ENCODE data around the gene KRTAP26-1. TPM values are rescaled to one million over a fixed set of nuclear protein-coding genes. Genes with fewer than 3 reads are reported as not detected.

KRTAP26-1 gene, protein sequence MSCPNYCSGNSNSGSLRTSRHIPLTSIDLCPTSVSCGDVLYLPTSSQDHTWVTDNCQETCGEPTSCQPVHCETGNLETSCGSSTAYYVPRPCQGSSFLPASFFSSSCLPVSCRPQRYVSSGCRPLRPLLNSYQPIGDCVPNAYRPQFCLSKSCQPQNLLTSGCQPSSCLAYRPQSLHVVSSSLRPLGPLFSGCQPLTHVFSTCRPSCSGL
- total RNA-seq = not detected

GRCh38 chr21:30320215-30320614, at the start of gene KRTAP26-1:
TSS of gene KRTAP26-1 (minus strand) at chr21:30320315. CDS start at chr21:30320035, 280 bp downstream.
- H3K36me3 Mint-ChIP-seq (ENCODE audit: low read depth) = no peaks in the 10 kb centered on the region
- no peak within 1 kb of the TSS for H3K27ac Mint-ChIP-seq
- POLR2A ChIA-PET = no interaction called here
- no peak within 1 kb of the TSS for H3K4me3 Mint-ChIP-seq
- CTCF ChIA-PET = no interaction called here
- peaks cover 3% of the 10 kb centered on the region for H3K9me3 Mint-ChIP-seq
- DNase-seq = no peak
- H3K4me1 Mint-ChIP-seq = no peaks in the 10 kb centered on the region
- H3K27me3 Mint-ChIP-seq = no peaks in the 10 kb centered on the region

- ChIA-PET POLR2A (no interaction called here), CTCF (no interaction called here)
- DNase-seq = no peak
- no peaks in the 10 kb centered on the region for H3K36me3 Mint-ChIP-seq (ENCODE audit: low read depth)
- H3K27ac Mint-ChIP-seq = no peak overlapping the region
- no peaks in the 10 kb centered on the region for H3K4me1 Mint-ChIP-seq
- no peaks in the 10 kb centered on the region for H3K27me3 Mint-ChIP-seq
- no peaks in the 10 kb centered on the region for H3K9me3 Mint-ChIP-seq
- H3K4me3 Mint-ChIP-seq = no peak overlapping the region
These were observed 35.8 kb upstream of the KRTAP26-1 start for GRCh38 chr21:30355906-30356305.

DNA sequence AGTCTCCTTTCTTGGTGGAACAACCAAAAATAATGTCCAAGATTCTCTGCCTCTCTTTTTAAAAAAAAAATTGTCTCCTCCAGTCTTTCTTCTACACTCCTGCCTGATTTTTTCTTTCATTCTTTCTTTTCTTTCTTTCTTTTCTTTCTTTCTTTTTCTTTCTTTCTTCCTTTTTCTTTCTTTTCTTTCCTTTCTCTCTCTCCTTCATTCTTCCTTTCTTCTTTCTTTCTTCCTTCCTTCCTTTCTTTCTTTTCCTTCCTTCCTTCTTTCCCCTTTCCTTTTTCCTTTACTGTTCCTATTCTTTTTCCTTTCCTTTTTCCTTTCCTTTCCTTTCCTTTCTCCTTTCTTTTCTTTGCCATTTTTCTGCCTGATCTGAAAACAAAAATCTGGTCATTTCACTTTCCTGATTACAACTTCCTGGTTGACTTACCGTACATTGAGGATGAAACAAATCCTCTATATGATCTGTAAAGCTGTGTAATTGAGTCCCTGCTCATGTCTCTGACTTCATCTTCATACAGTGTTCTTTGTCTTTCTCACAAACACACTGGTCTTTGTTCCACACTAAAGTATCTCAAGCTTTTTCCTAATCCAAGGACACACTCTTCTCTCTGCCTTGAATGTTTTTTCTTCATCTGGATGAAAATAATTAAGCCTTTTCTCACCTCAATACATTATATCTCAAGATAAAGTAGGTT, 34.3 kb upstream of the KRTAP26-1 start:
- Mint-ChIP-seq H3K27ac (no peak overlapping the region), H3K9me3 (no peaks in the 10 kb centered on the region), H3K27me3 (no peaks in the 10 kb centered on the region), H3K36me3 (ENCODE audit: low read depth) (no peaks in the 10 kb centered on the region), H3K4me3 (no peak overlapping the region), H3K4me1 (no peaks in the 10 kb centered on the region)
- POLR2A ChIA-PET = no interaction called here
- DNase-seq = no peak
- CTCF ChIA-PET = no interaction called here

GRCh38 chr21:30351534-30351933, 31.4 kb upstream of the KRTAP26-1 start:
- H3K27me3 Mint-ChIP-seq = no peaks in the 10 kb centered on the region
- POLR2A ChIA-PET = no interaction called here
- no peaks in the 10 kb centered on the region for H3K4me1 Mint-ChIP-seq
- no peak overlapping the region for H3K4me3 Mint-ChIP-seq
- CTCF ChIA-PET = no interaction called here
- H3K27ac Mint-ChIP-seq = no peak overlapping the region
- no peaks in the 10 kb centered on the region for H3K9me3 Mint-ChIP-seq
- H3K36me3 Mint-ChIP-seq (ENCODE audit: low read depth) = no peaks in the 10 kb centered on the region
- DNase-seq = no peak

GRCh38 chr21:30349572-30349971, 29.5 kb upstream of the KRTAP26-1 start:
- Mint-ChIP-seq H3K9me3 (no peaks in the 10 kb centered on the region), H3K4me1 (no peaks in the 10 kb centered on the region), H3K27ac (no peak overlapping the region), H3K27me3 (no peaks in the 10 kb centered on the region), H3K4me3 (no peak overlapping the region), H3K36me3 (ENCODE audit: low read depth) (no peaks in the 10 kb centered on the region)
- ChIA-PET POLR2A (no interaction called here), CTCF (no interaction called here)
- DNase-seq = no peak

DNA sequence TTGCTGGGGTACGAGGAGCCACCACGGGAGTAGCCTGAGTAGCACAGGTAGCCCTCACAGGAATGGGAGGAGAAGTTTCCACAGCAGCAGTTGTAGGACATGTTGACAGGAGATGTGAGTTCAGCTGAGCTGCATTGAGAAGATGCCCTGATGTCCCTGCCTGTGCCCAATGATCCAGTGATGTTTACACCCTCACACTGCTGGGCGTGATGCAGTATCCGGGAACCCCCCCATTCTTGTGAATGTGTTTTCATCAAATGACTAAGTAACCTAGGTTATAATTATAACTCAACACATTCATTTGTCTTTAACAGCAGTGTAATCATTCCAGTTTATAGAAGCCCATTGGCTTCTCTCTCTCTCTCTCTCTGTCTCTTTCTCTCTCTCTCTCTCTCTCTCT, 28.4 kb upstream of the KRTAP26-1 start, which contains the start of gene KRTAP23-1:
KRTAP23-1 (minus strand) TSS at position 101 of the 400 bp plus-strand sequence; CDS start at position 101, 0 bp downstream.
- ChIA-PET POLR2A (no interaction called here), CTCF (interaction anchor here (0.6 kb wide), 1 partner anchor 257 kb away, joined by 3 read pairs; no protein-coding TSS in a partner anchor)

DNA sequence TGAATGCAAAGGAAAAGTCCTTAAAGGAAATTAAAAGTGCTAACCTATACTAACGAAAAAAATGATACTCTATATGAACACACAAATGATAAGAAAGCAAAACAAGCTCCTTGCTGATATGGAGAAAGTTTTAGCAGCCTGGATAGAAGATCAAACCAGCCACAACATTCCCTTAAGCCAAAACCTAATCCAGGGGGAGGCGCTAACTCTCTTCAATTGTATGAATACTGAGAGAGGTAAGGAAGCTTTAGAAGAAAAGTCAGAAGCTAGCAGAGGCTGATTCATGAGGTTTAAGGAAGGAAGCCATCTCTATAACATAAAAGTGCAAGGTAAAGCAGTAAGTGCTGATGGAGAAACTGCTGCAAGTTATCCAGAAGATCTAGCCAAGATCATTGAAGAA, 24.9 kb upstream of the KRTAP26-1 start:
- H3K9me3 Mint-ChIP-seq = no peaks in the 10 kb centered on the region
- CTCF ChIA-PET = no interaction called here
- POLR2A ChIA-PET = no interaction called here
- no peak for DNase-seq
- H3K4me3 Mint-ChIP-seq = no peak overlapping the region
- H3K36me3 Mint-ChIP-seq (ENCODE audit: low read depth) = no peaks in the 10 kb centered on the region
- no peak overlapping the region for H3K27ac Mint-ChIP-seq
- no peaks in the 10 kb centered on the region for H3K27me3 Mint-ChIP-seq
- H3K4me1 Mint-ChIP-seq = no peaks in the 10 kb centered on the region

More for the DNA sequence above, 28.4 kb upstream of the KRTAP26-1 start, which contains the start of gene KRTAP23-1:
- DNase-seq = no peak
- no peaks in the 10 kb centered on the region for H3K9me3 Mint-ChIP-seq
- H3K4me1 Mint-ChIP-seq = no peaks in the 10 kb centered on the region
- H3K27ac Mint-ChIP-seq = no peak within 1 kb of the TSS
- H3K36me3 Mint-ChIP-seq (ENCODE audit: low read depth) = no peaks in the 10 kb centered on the region
- H3K27me3 Mint-ChIP-seq = no peaks in the 10 kb centered on the region
- no peak within 1 kb of the TSS for H3K4me3 Mint-ChIP-seq

- ChIA-PET CTCF (interaction anchor here (0.7 to 1.1 kb wide), 2 partner anchors 656 to 742 kb away, joined by 3 read pairs; no protein-coding TSS in a partner anchor), POLR2A (no interaction called here)
- no peak overlapping the region for H3K4me3 Mint-ChIP-seq
- no peak for DNase-seq
- no peak overlapping the region for H3K27ac Mint-ChIP-seq
- H3K9me3 Mint-ChIP-seq = no peaks in the 10 kb centered on the region
- H3K36me3 Mint-ChIP-seq (ENCODE audit: low read depth) = no peaks in the 10 kb centered on the region
- no peaks in the 10 kb centered on the region for H3K27me3 Mint-ChIP-seq
- no peaks in the 10 kb centered on the region for H3K4me1 Mint-ChIP-seq
These were observed 20.8 kb upstream of the KRTAP26-1 start for GRCh38 chr21:30340714-30341573.

GRCh38 chr21:30338717-30339116, 18.6 kb upstream of the KRTAP26-1 start:
- no peaks in the 10 kb centered on the region for H3K27me3 Mint-ChIP-seq
- POLR2A ChIA-PET = no interaction called here
- H3K36me3 Mint-ChIP-seq (ENCODE audit: low read depth) = no peaks in the 10 kb centered on the region
- DNase-seq = no peak
- H3K27ac Mint-ChIP-seq = no peak overlapping the region
- H3K4me3 Mint-ChIP-seq = no peak overlapping the region
- no peaks in the 10 kb centered on the region for H3K9me3 Mint-ChIP-seq
- CTCF ChIA-PET = no interaction called here
- no peaks in the 10 kb centered on the region for H3K4me1 Mint-ChIP-seq

DNA sequence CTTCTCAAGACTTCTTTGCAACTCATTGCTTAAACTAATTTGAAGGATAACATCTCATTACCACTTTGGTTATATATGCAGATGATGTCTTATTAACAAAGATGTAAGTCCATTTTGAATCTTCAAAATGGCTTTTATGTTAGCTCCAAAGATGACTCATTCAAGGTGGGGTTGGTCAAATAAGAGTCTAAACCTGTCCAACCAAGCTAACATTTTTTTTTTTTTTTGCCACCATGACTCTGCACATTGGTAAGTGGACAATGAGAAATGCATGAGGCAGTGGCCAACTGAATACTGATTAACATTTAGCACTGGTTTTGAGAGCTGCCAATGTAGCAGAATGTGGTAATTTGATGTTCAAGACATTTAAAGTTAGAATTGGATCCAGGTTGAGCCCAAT, 17.7 kb upstream of the KRTAP26-1 start:
- H3K4me1 Mint-ChIP-seq = no peaks in the 10 kb centered on the region
- H3K27ac Mint-ChIP-seq = no peak overlapping the region
- ChIA-PET POLR2A (no interaction called here), CTCF (no interaction called here)
- DNase-seq = no peak
- H3K4me3 Mint-ChIP-seq = no peak overlapping the region
- H3K9me3 Mint-ChIP-seq = no peaks in the 10 kb centered on the region
- H3K36me3 Mint-ChIP-seq (ENCODE audit: low read depth) = no peaks in the 10 kb centered on the region
- no peaks in the 10 kb centered on the region for H3K27me3 Mint-ChIP-seq

GRCh38 chr21:30337276-30337744, 17.2 kb upstream of the KRTAP26-1 start, which contains the start of gene KRTAP27-1:
TSS of gene KRTAP27-1 (minus strand) at chr21:30337694. CDS start at chr21:30337668, 26 bp downstream.
- CTCF ChIA-PET = no interaction called here
- no peaks in the 10 kb centered on the region for H3K4me1 Mint-ChIP-seq
- no peaks in the 10 kb centered on the region for H3K36me3 Mint-ChIP-seq (ENCODE audit: low read depth)
- no peak for DNase-seq
- no peaks in the 10 kb centered on the region for H3K9me3 Mint-ChIP-seq
- no peak within 1 kb of the TSS for H3K4me3 Mint-ChIP-seq
- H3K27me3 Mint-ChIP-seq = no peaks in the 10 kb centered on the region
- POLR2A ChIA-PET = no interaction called here
- no peak within 1 kb of the TSS for H3K27ac Mint-ChIP-seq

- DNase-seq = no peak
- ChIA-PET CTCF (no interaction called here), POLR2A (no interaction called here)
- Mint-ChIP-seq H3K4me1 (no peaks in the 10 kb centered on the region), H3K27ac (no peak overlapping the region), H3K36me3 (ENCODE audit: low read depth) (no peaks in the 10 kb centered on the region), H3K27me3 (no peaks in the 10 kb centered on the region), H3K4me3 (no peak overlapping the region), H3K9me3 (no peaks in the 10 kb centered on the region)
These were observed 16.5 kb upstream of the KRTAP26-1 start for GRCh38 chr21:30336596-30336995.

DNA sequence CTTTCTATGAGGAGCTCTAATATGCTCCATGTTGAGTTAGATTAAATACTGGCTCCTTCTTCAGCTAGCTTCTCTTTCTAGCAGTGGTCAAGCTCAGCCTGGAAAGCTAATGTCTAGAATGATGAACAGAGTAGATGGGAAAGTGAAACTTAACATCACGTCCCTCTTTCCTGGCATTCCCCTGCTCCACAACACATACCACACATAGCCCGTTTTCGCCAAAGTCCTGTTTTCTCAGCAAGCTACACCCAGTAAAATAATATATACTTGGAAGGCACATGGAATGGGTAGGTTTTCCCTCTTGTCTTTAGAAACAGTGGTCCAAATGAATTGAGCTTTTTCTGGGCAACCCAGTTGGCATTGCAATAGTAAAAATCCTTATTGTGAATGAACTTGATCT, 13.6 kb upstream of the KRTAP26-1 start:
- Mint-ChIP-seq H3K4me3 (no peak overlapping the region), H3K27me3 (no peaks in the 10 kb centered on the region), H3K36me3 (ENCODE audit: low read depth) (no peaks in the 10 kb centered on the region), H3K9me3 (no peaks in the 10 kb centered on the region), H3K4me1 (no peaks in the 10 kb centered on the region), H3K27ac (no peak overlapping the region)
- ChIA-PET POLR2A (no interaction called here), CTCF (no interaction called here)
- no peak for DNase-seq

All from activated CD4-positive, alpha-beta memory T cell treated with anti-CD3 and anti-CD28 coated beads, Interleukin-2, amount 10 ng/mL, durations not matched to agents 7 days and 5 days (primary cell).